ENCODE measurements around the gene PSMB1. TPM values are rescaled to one million over a fixed set of nuclear protein-coding genes. Genes with fewer than 3 reads are reported as not detected.

Gene PSMB1
- total RNA-seq, 1 donor from 2014 or later = 420 TPM

DNA sequence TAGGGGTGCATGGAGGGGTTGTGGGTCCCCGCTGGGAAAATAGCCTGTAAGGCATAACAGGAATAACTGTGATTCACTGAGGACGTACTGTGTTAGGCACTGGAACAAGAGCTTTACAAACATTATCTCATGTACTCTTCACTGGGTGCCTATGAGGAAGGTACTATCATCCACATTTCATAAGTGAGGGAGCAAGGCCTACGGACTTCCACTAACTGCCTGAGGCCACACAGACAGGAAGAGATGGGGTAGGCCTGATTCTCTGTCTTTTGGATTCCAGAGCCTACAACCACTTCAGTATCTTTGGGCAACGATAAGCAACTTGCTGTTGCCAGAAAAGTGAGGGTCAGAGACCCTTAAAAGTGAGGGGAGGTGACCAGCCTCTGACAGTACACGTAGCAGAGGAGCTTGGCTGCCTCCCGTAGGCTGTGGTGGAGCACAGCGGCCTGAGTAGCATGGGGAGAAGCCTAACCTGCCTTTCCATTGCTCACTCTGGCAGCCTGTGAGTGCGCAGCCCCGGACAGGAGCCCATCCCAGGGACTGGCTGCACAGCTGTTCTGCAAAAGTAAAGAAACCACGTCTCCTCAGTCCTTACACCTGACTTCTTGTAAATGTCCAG is 30.4 kb downstream of the PSMB1 start:
- no peak overlapping the region for H3K4me2 ChIP-seq
- H3K9ac ChIP-seq = no peak overlapping the region
- DNase-seq (ENCODE audit: low spot score) = peak; percentile 81
- H3K36me3 ChIP-seq = no peaks in the 10 kb centered on the region
- no peak overlapping the region for H3K27ac ChIP-seq
- H3F3A ChIP-seq (ENCODE audit: low read depth) = no peaks in the 10 kb centered on the region
- H4K20me1 ChIP-seq (ENCODE audit: low read depth) = no peaks in the 10 kb centered on the region
- H2AFZ ChIP-seq (replicated peaks) = no peak overlapping the region
- H3K4me1 Mint-ChIP-seq = no peaks in the 10 kb centered on the region
- no peak overlapping the region for H3K27ac Mint-ChIP-seq
- H3K27me3 Mint-ChIP-seq (ENCODE audit: insufficient read depth, low read depth) = peaks cover 4% of the 10 kb centered on the region
- H3K27me3 ChIP-seq = no peaks in the 10 kb centered on the region
- H3K36me3 Mint-ChIP-seq = no peaks in the 10 kb centered on the region
- no peaks in the 10 kb centered on the region for H3K9me3 ChIP-seq (ENCODE audit: low read depth)
- no peak overlapping the region for H3K4me3 ChIP-seq
- H3K9me3 Mint-ChIP-seq = peaks cover 5% of the 10 kb centered on the region
- TF ChIP-seq EZH2 (IDR thresholded peaks at IDR 0.05) = no peak
- TF ChIP-seq, protein P1, sequence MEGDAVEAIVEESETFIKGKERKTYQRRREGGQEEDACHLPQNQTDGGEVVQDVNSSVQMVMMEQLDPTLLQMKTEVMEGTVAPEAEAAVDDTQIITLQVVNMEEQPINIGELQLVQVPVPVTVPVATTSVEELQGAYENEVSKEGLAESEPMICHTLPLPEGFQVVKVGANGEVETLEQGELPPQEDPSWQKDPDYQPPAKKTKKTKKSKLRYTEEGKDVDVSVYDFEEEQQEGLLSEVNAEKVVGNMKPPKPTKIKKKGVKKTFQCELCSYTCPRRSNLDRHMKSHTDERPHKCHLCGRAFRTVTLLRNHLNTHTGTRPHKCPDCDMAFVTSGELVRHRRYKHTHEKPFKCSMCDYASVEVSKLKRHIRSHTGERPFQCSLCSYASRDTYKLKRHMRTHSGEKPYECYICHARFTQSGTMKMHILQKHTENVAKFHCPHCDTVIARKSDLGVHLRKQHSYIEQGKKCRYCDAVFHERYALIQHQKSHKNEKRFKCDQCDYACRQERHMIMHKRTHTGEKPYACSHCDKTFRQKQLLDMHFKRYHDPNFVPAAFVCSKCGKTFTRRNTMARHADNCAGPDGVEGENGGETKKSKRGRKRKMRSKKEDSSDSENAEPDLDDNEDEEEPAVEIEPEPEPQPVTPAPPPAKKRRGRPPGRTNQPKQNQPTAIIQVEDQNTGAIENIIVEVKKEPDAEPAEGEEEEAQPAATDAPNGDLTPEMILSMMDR (IDR thresholded peaks at IDR 0.05) = peak; percentile 70
- no peaks in the 10 kb centered on the region for H3K79me2 ChIP-seq (ENCODE audit: low read depth)
- H3K4me1 ChIP-seq = no peaks in the 10 kb centered on the region
- H3K4me3 Mint-ChIP-seq = no peak overlapping the region

DNA sequence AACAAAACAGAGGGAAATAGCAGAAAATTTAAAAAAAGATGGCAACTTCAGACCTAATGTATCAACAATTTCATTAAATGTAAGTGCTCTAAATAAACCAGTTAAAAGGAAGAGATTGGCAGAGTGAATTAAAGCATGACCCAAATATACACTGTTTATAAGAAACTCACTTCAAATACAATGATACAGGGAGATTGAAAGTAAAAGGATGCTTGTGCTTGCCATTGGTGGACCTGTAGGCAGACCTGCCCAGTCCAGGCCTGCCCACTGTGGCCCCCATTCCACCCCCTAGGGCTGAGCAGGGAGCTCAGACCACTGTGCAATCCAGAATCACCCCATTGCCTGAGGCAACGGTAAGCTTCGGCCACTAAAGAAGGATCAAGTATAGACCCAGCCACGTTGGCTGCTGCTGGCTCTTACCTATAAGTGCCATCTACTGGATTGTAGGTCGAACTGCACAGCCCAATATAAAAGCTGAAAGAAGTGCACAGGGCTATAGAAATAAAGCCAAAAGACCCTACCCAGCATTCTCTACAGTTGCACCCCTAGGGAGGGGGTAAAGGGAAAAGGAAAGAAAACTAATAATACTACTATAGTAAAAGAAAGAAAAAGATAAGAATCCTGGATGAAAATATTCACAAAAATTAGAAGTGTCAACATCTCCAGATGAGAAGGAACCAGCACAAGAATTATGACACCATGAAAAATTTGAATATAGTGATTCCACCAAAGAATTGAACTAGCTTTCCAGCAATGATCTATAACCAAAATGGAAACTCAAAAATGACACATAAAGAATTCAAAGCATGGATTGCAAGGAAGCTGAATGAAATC is 36.1 kb downstream of the PSMB1 start:
- Mint-ChIP-seq H3K9me3 (peaks cover 15% of the 10 kb centered on the region), H3K36me3 (no peaks in the 10 kb centered on the region), H3K27ac (no peak overlapping the region), H3K4me3 (no peak overlapping the region), H3K4me1 (no peaks in the 10 kb centered on the region), H3K27me3 (ENCODE audit: insufficient read depth, low read depth) (peaks cover 2% of the 10 kb centered on the region)
- Histone ChIP-seq H3K36me3 (no peaks in the 10 kb centered on the region), H2AFZ (replicated peaks) (no peak overlapping the region), H3K27me3 (no peaks in the 10 kb centered on the region), H3K9me3 (ENCODE audit: low read depth) (no peaks in the 10 kb centered on the region), H4K20me1 (ENCODE audit: low read depth) (no peaks in the 10 kb centered on the region), H3K9ac (no peak overlapping the region), H3K4me1 (no peaks in the 10 kb centered on the region), H3K4me3 (no peak overlapping the region), H3K79me2 (ENCODE audit: low read depth) (no peaks in the 10 kb centered on the region), H3K4me2 (no peak overlapping the region), H3F3A (ENCODE audit: low read depth) (no peaks in the 10 kb centered on the region), H3K27ac (no peak overlapping the region)
- DNase-seq (ENCODE audit: low spot score) = peak; percentile 87
- TF ChIP-seq EZH2 (IDR thresholded peaks at IDR 0.05) (no peak), EZH2phosphoT487 (IDR thresholded peaks at IDR 0.05) (no peak)
- TF ChIP-seq, protein P1 (IDR thresholded peaks at IDR 0.05) = peak; percentile 86

DNA sequence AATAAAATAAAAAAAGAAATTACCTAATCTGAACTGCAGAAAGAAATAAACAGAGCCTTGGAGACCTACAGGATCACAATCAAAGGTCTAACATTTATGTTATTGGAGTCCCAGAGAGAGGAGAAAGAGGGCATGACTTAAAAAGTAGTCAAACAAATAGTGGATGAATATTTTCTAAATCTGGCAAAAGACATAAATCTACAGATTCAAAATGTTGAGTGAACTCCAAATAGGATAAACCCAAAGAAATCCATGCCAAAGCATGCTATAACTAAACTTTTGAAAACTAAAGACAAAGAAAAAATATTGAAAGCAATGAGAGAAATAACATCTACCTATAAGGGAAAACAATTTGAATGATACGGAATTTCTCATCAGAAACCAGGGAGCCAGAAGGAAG is 38.2 kb downstream of the PSMB1 start:
- no peaks in the 10 kb centered on the region for H4K20me1 ChIP-seq (ENCODE audit: low read depth)
- no peaks in the 10 kb centered on the region for H3K79me2 ChIP-seq (ENCODE audit: low read depth)
- Mint-ChIP-seq H3K27ac (no peak overlapping the region), H3K4me1 (no peaks in the 10 kb centered on the region), H3K9me3 (peaks cover 11% of the 10 kb centered on the region), H3K36me3 (no peaks in the 10 kb centered on the region), H3K4me3 (no peak overlapping the region), H3K27me3 (ENCODE audit: insufficient read depth, low read depth) (peaks cover 2% of the 10 kb centered on the region)
- TF ChIP-seq, protein P1 (IDR thresholded peaks at IDR 0.05) = no peak
- TF ChIP-seq EZH2 (IDR thresholded peaks at IDR 0.05) (no peak), EZH2phosphoT487 (IDR thresholded peaks at IDR 0.05) (no peak)
- no peak for DNase-seq (ENCODE audit: low spot score)
- no peak overlapping the region for H3K27ac ChIP-seq
- no peak overlapping the region for H2AFZ ChIP-seq (replicated peaks)
- no peak overlapping the region for H3K4me2 ChIP-seq
- no peaks in the 10 kb centered on the region for H3K36me3 ChIP-seq
- H3K4me1 ChIP-seq = no peaks in the 10 kb centered on the region
- no peak overlapping the region for H3K4me3 ChIP-seq
- H3K27me3 ChIP-seq = no peaks in the 10 kb centered on the region
- no peak overlapping the region for H3K9ac ChIP-seq
- H3F3A ChIP-seq (ENCODE audit: low read depth) = no peaks in the 10 kb centered on the region
- H3K9me3 ChIP-seq (ENCODE audit: low read depth) = no peaks in the 10 kb centered on the region
